VCaP (cell line): ENCODE results near the gene PRKCE.

Experiments
- H3K27ac ChIP-seq: fragments of 450-650 bp; 2 replicates; pipeline ENCODE4 v1.5.1; 2017
- TF ChIP-seq, protein P1 (sequence below): fragments of 450-650 bp; conservative IDR thresholded peaks from 2 replicates; pipeline ENCODE4 v1.5.1; 2017; ENCODE audit warnings: mild to moderate bottlenecking, moderate library complexity

The PRKCE gene

DNA sequence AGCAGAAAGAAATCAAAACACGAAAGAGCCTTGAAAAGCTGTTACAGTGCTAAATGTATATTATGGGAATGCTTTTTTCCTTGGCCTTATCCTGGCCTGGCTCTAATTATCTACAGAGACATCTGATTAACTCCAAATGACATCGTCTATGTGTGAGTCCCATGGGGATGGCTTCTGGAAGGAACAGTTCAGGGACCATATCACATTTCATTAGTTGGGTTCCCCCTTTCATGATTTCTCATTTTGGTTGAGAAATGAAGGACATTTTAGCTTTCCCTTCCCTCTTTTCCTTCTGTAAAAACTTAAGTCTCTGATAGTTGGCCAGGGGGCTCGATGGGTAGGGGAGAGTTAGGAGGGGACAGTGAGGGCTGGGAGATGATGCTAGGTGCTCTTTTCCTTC, 116.7 kb downstream of the PRKCE start:
- H3K27ac ChIP-seq = no peak overlapping the region
- TF ChIP-seq, protein P1, sequence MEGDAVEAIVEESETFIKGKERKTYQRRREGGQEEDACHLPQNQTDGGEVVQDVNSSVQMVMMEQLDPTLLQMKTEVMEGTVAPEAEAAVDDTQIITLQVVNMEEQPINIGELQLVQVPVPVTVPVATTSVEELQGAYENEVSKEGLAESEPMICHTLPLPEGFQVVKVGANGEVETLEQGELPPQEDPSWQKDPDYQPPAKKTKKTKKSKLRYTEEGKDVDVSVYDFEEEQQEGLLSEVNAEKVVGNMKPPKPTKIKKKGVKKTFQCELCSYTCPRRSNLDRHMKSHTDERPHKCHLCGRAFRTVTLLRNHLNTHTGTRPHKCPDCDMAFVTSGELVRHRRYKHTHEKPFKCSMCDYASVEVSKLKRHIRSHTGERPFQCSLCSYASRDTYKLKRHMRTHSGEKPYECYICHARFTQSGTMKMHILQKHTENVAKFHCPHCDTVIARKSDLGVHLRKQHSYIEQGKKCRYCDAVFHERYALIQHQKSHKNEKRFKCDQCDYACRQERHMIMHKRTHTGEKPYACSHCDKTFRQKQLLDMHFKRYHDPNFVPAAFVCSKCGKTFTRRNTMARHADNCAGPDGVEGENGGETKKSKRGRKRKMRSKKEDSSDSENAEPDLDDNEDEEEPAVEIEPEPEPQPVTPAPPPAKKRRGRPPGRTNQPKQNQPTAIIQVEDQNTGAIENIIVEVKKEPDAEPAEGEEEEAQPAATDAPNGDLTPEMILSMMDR = no peak

- TF ChIP-seq, protein P1 = no peak
- H3K27ac ChIP-seq = no peak overlapping the region
Observed at GRCh38 chr2:45769056-45769455, 117.6 kb downstream of the PRKCE start.

DNA sequence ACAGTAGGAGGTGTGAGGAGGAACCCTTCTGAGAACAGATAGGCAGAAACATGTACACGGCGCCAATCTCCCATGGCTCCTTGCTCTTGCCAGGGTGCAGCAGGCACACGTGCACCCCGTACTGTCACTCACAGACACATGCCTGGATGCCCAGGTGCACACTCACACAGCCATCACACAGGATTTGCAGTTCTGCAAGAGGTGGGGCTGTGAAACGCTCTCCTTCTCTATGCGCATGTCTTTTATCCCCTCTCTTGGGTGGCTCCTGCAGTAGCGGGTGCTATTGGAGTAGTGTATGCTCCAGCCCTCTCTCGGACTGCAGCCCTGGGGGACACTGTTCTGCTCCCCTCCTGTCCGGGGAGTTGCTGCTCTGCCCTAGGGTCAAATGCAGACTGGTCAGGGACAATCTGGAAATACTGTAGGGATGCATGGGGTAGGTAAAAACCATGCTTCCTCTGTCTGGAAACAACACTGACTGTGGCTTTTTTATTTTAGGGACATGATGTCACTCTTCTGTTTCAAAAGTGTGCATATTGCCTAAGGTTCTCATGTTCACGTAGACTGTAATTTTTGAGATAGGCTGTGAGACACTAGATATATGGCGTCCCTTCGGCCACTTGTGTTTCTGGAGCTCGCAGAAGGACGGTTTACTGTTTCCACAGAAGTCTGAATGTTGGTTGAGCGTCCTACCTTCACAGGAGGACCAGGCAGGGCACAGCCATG, 118.5 kb downstream of the PRKCE start:
- no peak overlapping the region for H3K27ac ChIP-seq
- TF ChIP-seq, protein P1 = no peak

- H3K27ac ChIP-seq = no peak overlapping the region
- TF ChIP-seq, protein P1 = no peak
Observed at GRCh38 chr2:45770811-45771210, 119.3 kb downstream of the PRKCE start.

DNA sequence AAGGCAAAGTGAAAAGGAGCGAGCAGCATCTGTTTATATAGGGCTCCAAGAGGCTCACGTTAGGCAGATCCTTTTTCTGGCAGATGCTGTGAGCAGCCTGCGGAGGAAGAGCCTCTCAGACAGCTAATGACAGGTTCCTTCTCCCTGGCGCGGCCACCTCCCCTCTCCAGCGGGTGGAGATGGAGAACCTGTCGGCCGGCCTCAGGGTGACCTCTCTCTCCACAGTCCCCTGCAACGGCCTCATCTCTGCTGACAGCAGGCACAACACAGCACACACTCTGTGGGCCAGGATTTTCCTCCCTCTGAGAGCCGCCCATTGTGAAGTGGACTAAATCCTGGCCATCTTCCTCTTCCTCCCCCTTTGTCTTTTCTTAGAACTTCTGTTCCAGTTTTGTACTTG, 119.8 kb downstream of the PRKCE start:
- TF ChIP-seq, protein P1 = no peak
- H3K27ac ChIP-seq = no peak overlapping the region

DNA sequence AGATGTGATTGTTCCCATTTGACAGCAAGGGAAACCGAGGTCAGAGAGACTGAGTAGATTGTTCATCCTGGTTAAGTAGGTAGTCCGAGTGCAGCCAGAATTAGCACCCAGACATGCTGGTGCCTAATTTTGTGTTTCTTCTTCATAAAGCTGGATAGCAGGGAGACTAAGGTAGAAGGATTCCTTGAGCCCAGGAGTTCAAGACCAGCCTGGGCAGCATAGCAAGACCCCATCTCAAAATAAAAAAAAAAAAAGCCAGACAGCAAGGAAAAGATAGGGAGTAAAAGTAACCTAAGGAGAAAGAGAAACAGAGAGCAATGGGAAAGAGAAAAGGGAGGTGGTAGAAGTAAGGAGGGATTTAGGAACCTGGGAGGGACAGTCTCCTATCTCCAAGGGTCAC, 120.6 kb downstream of the PRKCE start:
- TF ChIP-seq, protein P1 = no peak
- H3K27ac ChIP-seq = no peak overlapping the region

DNA sequence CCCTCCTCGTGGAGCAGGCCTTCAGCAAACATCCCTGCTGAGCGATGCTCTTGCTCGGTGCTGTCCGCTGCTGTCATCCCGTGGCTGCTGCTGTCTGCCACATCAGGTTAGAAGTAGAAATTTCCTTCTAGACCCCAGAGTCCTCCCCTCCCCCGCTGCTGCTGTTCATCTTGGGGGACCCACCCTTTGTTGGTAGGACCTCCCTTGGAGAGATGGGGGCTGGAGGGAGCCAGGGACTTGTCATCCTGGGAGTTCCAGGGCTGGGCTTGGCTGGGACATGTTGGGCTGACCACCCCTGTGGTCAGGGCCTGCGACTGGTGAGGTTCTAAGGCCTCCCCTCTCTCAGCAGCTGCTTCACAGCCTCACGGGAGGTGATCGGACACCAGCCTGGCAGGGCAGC, 122.4 kb downstream of the PRKCE start:
- H3K27ac ChIP-seq = no peak overlapping the region
- TF ChIP-seq, protein P1 = no peak
